Bone marrow (tissue), 2 donors: ENCODE data around the gene ZFR2.
"Not testable (repeated sequence)": the region's sequence is repeated elsewhere in the genome, so short reads cannot be mapped to it uniquely, and the experiment has no call there.

Source experiments
- DNase-seq, 2 donors: peaks; one replicate each; lab custom pipeline; 2025; lab: John Stamatoyannopoulos, UW

Gene ZFR2

DNA sequence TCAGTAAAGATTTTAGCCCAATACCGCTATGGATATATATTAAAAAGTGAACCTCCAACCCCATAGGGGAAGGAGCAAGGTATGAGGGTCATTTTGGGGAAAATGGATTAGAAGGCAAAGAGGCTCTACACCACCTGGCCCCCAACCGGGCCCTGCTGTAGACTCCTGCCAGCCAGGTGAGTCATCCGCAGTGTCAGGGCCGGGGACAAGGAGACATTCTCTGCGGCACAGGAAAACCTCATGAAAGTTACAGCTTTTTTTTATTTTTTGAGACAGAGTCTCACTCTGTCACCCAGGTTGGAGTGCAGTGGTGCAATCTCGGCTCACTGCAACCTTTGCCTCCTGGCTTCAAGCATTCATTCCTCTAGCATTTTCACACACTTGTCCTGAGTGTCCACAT is 32.0 kb downstream of the ZFR2 start:
- DNase-seq: no peak

DNA sequence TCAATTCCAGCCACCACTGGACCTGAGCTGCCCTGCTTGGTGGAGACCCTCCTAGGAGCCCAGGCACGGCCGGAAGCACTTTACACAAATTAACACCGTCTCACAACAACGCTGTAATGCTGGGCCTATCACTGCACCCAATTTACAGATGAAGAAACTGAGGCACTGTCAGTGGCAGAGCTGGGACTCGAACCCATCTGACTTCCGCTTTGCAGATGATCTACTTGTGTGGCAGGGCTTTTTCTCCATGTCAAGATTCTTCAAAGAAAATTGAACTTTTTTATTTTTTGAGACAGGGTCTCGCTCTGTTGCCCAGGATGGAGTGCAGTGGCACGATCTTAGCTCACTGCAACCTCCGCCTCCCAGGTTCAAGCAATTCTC is 33.8 kb downstream of the ZFR2 start:
- no peak for DNase-seq

DNA sequence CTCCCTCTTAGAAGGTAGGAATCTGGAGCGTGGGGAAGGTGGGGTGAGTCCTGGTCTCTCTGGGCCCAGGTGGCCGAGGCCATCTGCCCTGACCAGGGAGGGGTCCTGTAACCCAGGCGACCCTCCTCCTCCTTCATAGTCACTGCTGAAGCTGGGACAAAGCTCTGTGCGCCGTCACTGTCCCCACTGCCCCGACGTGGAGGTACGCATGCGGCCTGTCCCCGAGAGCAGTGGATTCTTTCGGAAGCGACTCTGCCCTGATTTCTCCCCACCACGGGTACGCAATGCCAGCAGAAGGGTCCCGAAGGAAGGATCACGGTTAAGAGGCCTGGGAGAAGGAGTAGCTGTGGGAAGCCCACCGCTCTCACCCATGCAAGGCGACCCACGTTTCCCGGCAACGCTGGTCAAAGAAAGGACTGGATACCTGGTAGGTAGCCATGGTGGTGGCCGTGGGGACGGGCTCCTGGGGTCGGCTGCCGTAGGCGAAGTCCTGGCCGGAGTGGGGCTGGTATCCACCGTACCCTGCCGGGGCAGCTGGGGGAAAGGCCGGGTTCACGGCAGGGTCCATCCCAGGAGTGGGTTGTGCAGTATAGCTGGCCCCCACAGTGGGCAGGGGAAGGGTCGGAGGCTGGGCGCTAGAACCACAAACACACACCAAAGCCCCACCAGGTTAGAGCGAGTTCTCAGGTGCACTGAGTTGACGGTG is 34.3 kb downstream of the ZFR2 start:
- DNase-seq: no peak

DNA sequence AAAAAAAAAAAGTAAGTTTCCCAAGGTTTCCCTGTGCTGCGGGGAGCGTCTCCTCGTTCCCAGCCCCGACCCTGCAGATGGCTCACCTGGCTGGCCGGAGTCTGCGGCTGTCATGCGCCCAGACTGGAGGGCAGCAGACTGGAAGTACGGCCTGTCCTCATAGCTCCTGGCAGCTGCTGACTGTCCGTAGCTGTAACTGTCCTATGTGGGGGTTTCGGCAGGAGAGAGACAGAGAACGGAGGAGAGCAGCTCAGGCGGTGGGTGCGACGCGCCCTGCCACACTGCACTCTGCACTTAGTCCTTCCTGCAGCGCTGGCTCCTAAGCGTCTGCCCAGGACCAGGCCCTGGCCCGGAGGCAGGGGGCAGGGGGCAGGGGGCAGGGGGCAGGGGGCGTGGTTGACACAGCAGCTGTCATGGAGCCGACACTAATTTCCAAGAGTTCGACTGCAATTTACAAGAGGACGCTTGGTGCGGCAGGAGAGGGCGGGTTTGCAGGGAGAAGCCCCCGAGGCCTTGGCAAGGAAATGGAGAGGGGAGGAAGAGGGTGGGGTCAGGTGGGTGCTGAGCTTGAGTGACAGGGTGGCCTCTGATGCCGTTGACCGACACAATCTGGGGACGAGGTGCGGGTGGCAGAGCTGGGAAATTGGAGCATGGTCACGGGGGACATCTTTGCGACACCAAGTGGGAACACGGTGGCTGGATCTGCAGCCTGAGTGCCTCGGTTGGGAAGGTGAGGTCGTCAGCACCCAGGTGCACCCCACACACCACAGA is 35.1 kb downstream of the ZFR2 start:
- no peak for DNase-seq

DNA sequence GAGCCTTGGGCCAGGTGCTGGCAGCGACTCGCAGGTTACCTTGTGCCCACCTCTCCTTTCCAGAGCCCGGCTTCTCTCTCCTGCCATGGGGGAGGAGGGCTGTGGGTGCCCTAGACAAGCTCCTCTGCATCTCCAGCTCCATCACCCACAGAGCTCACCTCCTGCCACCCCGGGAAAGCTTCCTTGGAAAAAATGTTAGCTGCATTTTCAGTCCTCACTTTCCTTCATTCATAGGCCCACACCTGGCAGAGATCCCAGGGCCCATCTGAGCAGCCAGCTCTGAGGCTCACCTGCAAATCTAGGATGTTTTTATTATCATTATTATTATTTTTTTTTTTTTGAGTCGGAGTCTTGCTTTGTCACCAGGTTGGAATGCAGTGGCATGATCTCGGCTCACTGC is 36.8 kb downstream of the ZFR2 start:
- DNase-seq: no peak

DNA sequence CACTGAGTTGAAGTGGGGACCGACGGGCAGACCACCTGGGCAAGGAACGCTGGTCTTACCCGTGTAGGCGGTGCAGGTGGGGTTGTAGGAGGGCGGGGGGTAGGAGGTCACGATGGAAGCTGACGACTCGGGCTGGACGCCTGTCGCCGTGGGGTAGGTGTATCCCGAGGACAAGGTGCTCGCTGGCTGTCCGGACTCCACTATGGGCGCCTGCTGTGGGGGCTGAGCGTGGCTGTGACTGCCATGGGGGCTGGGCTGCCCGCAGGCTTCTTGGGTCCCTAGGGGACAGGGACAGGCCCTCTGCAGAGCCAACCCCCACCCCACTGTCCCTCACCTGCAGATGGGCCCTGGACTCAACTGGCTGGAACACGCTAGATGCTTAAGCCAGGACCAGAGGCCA is 37.2 kb downstream of the ZFR2 start:
- DNase-seq: no peak

DNA sequence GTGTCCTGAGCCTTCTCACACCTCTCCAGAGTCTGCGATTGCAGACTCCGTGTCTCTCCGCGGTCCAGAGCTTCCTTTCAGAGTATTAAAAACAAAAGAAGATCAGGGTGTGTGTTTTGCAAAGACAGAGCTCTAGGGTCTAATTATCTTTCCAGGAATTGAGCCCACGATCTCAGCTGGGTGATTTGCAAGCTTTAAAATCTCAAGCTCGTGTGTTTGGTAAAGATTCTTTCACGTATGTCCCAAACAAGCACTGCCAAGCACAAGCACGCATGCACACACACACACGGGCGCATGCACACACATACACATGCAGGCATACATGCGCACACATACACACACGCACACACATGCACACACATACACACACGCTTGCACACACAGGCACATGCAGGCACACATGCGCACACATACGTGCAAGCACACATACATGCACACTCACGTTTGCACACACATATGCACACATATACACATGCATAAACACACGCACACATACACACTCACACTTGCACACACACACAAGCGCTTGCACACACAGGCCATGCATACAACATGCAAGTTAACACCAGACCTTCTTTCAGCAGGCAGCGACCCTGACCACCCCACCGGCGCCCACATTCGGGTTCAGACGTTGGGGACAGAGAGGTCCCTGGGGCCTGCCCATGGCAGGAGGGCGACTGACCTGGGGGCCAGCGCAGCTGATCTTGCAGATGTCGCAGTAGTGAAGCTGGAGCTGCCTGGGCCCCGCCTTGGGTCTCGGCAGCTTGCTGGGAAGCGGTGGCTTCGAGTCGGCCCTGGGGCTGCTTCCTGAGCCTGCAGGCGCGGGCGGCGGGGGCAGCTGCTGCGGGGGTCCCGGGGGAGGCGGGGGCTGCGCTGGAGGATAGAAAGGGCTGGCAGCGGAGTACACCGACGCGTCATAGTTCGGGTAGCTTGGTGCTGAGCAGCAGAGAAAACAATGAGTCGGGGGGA is 37.9 kb downstream of the ZFR2 start:
- DNase-seq: no peak

DNA sequence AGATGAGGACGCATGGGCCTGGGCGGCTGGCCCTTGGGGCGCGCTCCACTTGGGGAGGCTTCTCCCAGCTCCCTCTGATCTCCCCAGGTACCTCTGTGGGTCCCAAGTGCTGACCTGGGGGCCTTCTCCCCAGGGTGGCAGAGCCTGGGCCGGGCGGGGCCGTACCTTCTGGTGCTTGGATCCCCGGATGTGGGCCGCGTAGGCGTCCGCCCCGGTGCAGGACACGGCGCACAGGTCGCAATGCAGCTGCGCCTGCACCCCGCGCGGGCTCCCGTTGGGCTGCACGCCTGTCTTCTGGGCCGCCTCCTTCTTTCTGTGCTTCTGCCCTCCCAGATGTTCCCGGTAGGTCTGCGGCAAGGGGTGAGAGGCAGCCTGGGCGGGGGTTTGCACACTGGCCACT is 41.5 kb downstream of the ZFR2 start:
- DNase-seq: no peak

DNA sequence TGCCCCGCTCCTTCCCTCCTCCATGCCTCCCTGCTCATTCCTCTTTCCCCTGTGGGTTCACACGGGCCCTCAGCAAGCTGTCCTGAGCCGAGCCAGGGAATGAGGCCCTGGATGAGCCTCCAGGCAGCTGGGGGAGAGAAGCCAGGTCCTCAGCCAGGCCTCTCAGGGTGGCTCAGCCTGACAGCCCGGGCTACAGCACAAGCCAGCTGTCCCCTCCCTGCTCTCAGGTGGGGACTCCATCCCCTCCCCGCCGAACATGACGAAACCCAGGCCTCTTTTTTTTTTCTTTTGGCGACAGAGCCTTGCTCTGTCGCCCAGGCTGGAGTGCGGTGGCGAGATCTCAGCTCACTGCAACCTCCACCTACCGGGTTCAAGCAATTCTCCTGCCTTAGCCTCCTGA is 42.7 kb downstream of the ZFR2 start:
- DNase-seq: no peak

DNA sequence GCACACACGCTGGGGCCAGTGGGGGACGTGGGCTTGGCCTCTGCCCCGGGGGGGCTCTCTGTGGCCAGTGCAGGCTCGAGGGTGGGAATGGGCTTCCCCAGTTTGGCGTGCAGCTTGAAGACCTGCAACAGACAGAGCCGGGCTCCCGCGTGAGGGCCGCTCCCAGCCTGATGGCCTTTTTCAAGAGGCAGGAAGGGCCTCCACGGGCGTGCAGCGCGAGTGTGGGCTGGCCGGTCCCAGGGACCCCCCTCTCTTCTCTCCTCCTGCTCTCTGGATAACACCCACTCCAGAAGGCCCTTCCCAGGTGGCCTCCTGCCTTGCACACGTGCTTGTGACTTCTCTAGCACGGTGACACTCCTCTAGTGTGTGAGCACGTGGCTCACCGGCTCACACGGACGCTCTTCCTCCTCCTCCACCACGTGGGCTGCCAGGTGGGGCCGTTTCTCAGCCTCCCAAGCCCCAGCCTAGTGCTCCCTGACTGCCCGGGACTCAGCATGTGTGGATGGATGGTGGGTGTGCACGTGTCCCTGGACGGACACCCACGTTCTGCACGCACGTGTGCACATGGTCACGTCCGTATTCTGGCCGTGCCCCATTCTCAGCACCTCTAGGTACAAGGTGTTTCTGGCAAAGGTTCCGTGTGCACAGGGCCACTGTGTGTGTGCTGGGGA is 43.4 kb downstream of the ZFR2 start:
- no peak for DNase-seq

DNA sequence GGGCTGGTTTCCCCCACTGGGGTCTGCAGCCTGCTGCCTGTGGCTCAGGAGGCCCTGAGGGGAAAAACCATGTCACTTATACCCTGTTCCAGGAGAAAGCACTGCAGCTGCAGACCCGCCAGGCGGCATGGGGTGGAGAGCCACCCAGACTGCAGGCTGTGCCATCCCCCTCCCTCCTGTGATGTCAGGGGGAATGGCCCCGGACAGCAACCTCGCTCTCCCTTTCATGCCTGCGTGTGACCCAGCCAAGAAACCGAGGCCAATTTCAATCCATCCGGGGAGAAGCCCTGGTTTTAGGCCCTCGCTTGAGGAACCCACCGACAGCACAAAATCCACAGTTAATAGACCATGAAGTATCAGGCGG is 45.5 kb downstream of the ZFR2 start:
- no peak for DNase-seq

DNA sequence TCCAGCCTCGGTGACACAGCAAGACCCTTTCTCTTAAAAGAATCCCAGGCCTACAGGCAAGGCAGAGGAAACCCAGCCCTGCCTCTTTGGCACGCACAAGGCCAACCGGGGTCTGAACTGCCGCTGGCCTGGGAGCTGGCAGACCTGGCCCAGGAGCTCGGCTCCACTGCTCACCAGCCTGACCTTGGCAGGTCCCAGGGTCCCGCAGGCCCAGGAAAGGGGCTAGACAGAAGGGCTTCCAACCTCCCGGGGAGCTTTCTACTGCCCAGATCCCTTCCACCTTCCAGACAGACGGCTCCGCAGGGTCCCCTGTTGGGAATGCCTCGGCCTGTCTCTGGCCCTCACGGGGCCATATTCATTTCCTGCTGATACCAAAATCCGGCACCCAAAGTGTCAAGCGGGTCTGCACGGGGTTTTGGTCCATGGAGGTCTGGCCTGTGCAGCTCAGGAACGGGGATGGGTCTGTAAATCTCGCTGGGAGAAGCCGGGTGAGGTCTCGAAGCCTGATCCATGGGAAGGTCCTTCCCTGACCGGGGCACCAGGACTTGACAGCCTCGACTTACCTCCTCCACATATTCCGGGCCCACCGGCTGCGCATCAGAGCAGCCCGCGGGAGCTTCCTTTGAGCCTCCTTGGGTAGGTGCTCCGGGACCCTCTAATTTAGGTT is 46.0 kb downstream of the ZFR2 start:
- DNase-seq: no peak

DNA sequence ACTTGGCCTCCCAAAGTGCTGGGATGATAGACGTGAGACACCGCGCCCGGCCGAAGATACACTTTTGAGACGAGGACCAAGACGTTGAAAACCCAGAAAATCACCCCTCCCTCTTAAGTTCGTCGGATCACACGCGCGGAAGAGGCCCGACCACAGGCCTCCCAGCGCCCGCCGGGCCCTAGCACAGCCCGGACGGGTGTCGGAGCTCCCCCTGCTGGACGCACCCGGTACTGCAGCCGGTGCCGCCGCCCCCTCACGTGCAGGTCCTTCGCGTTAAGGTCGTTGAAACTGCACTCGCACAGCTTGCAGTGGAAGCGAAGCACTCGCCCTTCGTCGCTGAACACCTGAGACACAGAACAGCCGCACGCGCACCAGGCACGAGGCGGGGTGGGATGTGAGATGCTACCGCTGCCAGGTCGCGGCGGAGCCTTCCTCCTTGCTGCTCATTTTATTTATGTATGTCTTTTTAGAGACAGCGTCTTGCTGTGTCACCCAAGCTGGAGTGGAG is 46.9 kb downstream of the ZFR2 start:
- DNase-seq: peak; percentile 40 to 69

DNA sequence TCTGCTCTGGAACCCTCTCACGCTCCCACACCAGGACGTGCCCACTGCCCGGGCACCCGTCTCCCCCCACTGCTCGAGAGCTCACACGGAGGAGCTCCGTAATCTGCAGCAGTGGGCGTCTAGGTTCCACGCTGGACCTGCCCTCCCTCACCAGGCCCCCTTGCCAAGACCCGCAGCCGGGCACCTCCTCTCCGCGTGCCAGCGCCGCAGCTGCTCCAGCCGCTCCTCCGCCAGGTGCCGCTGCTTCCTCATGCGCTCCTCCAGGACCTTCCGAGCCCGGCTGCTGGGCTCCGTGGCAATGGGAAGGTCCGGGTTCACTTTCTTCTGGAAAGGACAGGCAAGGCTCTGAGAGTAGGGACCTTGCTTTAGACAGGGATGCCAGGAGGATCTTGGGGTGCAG is 47.7 kb downstream of the ZFR2 start:
- DNase-seq: no peak

DNA sequence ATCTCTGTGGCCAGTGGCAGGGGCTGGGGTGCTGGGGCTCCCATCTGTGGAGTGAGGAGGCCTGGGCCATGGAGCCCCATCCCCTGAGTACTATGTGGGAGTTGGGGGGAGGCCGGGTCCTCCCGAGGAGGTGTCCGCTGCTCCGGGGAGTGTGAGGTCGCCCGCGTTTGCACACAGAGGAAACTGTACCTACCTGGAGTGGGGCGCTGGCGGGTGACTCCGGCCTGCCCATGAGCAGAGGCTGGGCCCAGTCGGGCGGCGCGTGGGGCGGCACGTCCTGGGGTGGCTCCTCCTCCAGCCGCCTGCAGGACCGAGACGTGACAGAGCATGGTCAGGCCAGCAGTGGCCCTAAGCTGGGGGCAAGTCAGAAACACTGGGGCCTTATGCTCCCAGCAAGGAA is 48.8 kb downstream of the ZFR2 start:
- DNase-seq: no peak

DNA sequence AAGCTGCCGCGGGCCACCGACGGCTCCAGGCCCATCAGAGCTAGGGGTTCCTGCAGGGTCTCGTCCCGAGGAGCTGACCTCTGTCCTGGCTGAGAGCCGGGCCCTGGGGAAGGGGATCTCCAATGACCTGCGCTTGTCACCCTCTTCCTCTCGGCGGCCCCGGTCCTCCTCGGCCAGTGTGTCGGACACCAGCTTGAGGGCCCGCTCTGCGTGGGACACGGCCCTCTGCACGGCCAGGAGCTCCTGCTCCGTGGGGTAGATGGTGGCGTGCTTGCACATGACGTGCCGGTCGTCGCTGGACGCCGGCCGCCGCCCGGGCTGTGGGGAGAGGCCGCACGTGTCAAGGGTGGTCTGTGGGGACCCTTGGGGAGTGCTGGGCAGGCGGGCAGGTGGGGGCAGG is 49.9 kb downstream of the ZFR2 start:
- no peak for DNase-seq

DNA sequence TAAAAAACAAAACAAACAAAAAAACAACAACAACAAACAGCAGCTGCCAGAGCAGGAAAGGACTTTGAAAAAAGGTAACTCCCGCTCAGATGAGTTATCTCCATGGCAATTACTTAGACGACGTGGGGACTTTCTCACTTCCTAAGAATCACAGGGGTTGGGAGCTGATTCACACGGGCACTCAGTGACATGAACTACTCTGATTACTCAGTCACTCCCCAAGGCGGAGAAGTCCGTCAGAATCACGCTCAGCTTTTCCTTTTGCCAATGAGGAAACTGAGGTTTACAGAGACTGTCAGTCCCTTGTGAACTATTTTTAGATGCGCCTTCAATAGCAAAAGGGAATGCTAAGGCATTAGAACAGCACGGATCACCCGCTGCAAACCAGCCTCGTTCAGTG is 50.4 kb downstream of the ZFR2 start:
- DNase-seq: no peak

DNA sequence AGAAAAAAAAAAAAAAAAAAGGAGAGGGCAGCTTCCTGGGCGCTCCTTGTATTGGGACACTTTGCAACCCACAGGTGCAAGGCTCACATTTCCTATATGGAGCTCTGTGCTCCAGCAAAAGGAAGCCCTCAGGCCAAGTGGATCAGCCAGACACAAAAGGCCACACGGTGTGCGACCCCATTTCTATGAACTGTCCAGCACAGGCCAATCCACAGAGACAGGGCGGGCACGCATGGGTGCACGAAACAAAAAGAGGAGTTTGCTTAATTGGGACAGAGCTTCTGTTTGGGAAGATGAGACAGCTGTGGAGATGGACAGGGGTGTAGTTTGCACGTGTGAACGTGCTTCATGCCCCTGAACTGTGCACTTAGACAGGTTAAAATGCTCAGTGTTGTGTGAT is 51.1 kb downstream of the ZFR2 start:
- no peak for DNase-seq

DNA sequence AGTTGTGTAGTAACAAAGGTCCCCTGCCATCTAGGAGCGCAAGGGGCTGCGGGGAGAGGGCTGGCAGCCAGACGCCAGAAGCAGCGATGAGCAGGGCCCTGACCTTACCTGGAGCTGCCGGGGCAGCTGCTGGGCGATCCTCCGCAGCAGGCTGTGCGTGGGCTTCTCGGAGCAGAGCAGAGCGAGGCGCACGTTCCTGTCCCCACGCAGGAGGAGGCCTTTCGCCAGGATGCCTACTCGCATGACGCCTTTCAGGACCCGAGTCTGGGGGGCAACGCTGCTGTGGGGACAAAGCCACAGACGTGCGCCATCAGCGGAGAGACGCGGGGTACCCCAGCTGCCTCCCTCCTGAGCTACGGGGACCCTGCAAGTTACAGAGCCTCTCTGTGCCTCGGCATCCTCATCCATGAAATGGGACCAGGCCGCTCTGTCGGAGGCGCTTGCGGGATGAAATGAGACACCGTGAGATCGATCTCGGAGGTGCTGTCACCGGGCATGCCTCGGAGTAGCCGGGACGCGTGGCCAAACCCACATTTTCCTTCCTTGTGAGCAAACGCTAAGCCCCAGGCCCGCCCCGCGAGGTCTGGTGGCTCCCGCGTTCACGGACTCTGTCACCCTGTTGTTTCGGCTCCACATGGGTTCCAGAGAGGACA is 52.1 kb downstream of the ZFR2 start:
- no peak for DNase-seq

DNA sequence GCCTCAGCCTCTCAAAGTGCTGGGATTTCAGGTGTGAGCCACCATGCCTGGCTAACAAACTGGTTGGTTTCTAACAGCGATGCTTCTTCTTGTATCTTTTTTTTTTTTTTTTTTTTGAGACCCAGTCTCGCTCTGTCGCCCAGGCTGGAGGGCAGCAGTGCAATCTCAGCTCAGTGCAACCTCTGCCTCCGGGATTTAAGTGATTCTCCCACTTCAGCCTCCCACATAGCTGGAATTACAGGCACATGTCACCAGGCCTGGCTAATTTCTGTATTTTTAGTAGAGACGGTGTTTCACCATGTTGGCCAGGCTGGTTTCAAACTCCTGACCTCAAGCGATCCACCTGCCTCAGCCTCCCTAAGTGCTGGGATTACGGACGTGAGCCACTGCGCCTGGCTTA is 52.7 kb downstream of the ZFR2 start:
- DNase-seq: not testable (repeated sequence)

DNA sequence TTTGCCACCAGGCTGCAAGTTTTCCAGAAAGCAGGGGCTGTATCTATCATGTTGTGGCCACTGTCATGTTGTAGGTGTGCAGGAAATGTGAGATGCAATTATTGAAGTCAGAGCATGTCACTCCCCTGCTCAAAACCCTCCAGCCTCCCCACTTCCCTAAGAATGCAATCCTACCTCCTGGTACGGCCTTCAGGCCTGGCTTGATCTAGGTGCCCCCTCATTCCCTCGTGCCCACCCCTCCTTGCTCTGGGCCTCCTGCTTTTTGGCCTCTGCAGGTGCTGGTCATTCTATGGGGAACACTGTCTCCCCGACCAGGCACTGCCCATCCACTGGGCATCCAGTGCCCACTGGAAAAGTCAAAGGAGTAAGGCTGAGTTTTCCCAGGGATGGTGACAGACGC is 54.2 kb downstream of the ZFR2 start:
- no peak for DNase-seq
